Right forelimb (tissue), 1 donor: ENCODE data around the gene DNAJB5.
"Not testable (repeated sequence)": the region's sequence is repeated elsewhere in the genome, so short reads cannot be mapped to it uniquely, and the experiment has no call there.

Experiments
- DNase-seq: peaks from one replicate; pipeline ENCODE4 v3.0.0-alpha.2; 2018

The DNAJB5 gene

GRCh38 chr9:34989003-34989945 is at the start of gene DNAJB5:
Gene DNAJB5 (plus strand): TSS chr9:34989745. CDS start chr9:34990631, 886 bp downstream.
- DNase-seq: peak; percentile 98

GRCh38 chr9:34939989-34940388 is 49.6 kb upstream of the DNAJB5 start:
- DNase-seq: not testable (repeated sequence)

GRCh38 chr9:34948451-34948850 is 41.1 kb upstream of the DNAJB5 start:
- DNase-seq: no peak

GRCh38 chr9:34954225-34954624 is 35.3 kb upstream of the DNAJB5 start:
- no peak for DNase-seq

GRCh38 chr9:34956066-34956465 is 33.5 kb upstream of the DNAJB5 start:
- DNase-seq: not testable (repeated sequence)

- DNase-seq: no peak
Observed at GRCh38 chr9:34956648-34957047, 32.9 kb upstream of the DNAJB5 start.

- DNase-seq: no peak
Observed at GRCh38 chr9:34957492-34958410, 31.8 kb upstream of the DNAJB5 start, which contains the start of gene PHF24. Gene PHF24 (plus strand): TSS chr9:34958285. CDS start chr9:34971299, 13,014 bp downstream.

GRCh38 chr9:34958411-34958982 is 31.0 kb upstream of the DNAJB5 start:
- DNase-seq: no peak

GRCh38 chr9:34959461-34959860 is 30.1 kb upstream of the DNAJB5 start:
- DNase-seq: no peak

GRCh38 chr9:34961574-34962490 is 27.7 kb upstream of the DNAJB5 start:
- DNase-seq: no peak

GRCh38 chr9:34962546-34962945 is 27.0 kb upstream of the DNAJB5 start:
- no peak for DNase-seq

- no peak for DNase-seq
Observed at GRCh38 chr9:34963552-34963951, 26.0 kb upstream of the DNAJB5 start.

- DNase-seq: no peak
Observed at GRCh38 chr9:34964458-34964857, 25.1 kb upstream of the DNAJB5 start.

- DNase-seq: no peak
Observed at GRCh38 chr9:34971146-34971811, 18.3 kb upstream of the DNAJB5 start.

GRCh38 chr9:34974664-34975063 is 14.9 kb upstream of the DNAJB5 start:
- no peak for DNase-seq

GRCh38 chr9:34976441-34976840 is 13.1 kb upstream of the DNAJB5 start:
- DNase-seq: no peak

GRCh38 chr9:34976992-34977391 is 12.6 kb upstream of the DNAJB5 start:
- DNase-seq: no peak

GRCh38 chr9:34980181-34980761 is 9.3 kb upstream of the DNAJB5 start:
- no peak for DNase-seq

- DNase-seq: no peak
Observed at GRCh38 chr9:34982361-34982760, 7.2 kb upstream of the DNAJB5 start.

- DNase-seq: no peak
Observed at GRCh38 chr9:34983209-34983608, 6.3 kb upstream of the DNAJB5 start.

- peak; percentile 69 for DNase-seq
Observed at GRCh38 chr9:34984049-34984448, 5.5 kb upstream of the DNAJB5 start.
